Skin of body (tissue), 2 donors: Measurements from ENCODE around the gene LINS1. TPM values are rescaled to one million over a fixed set of nuclear protein-coding genes. Genes with fewer than 3 reads are reported as not detected.

Experiments
- DNase-seq: peaks from one replicate; lab custom pipeline; 2025; lab: John Stamatoyannopoulos, UW
- total RNA-seq: library from RNA; depleted of rRNA; stranded (reverse); fragments of >200 nt; gene quantifications from one replicate; pipeline ENCODE4 v1.2.3, GENCODE V29; 2014

The LINS1 gene, protein sequence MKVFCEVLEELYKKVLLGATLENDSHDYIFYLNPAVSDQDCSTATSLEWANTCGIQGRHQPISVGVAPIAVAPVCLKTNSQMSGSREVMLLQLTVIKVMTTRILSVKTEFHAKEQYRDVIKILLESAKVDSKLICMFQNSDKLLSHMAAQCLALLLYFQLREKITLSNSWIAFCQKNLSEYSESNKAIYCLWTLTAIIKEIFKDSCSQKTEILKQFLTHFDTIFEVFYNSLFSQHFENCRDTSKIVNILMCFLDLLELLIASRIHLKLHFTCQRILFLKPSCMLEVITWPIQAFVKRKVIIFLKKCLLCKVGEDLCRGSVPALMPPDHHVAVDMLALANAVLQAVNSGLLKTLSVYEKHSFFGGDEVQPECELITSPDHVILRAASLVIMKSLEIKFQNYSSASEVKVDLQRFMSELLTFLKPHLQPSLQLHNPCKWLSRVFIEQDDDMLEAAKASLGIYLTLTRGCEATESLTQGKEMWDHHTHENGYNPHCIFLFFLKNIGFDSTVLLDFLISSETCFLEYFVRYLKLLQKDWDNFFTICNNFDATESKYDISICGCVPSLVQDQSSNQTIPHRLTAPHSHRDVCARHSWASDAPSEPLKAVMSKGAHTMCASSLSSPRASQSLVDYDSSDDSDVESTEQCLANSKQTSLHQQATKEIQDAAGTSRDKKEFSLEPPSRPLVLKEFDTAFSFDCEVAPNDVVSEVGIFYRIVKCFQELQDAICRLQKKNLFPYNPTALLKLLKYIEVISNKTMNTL
- total RNA-seq = 19.6 TPM

DNA sequence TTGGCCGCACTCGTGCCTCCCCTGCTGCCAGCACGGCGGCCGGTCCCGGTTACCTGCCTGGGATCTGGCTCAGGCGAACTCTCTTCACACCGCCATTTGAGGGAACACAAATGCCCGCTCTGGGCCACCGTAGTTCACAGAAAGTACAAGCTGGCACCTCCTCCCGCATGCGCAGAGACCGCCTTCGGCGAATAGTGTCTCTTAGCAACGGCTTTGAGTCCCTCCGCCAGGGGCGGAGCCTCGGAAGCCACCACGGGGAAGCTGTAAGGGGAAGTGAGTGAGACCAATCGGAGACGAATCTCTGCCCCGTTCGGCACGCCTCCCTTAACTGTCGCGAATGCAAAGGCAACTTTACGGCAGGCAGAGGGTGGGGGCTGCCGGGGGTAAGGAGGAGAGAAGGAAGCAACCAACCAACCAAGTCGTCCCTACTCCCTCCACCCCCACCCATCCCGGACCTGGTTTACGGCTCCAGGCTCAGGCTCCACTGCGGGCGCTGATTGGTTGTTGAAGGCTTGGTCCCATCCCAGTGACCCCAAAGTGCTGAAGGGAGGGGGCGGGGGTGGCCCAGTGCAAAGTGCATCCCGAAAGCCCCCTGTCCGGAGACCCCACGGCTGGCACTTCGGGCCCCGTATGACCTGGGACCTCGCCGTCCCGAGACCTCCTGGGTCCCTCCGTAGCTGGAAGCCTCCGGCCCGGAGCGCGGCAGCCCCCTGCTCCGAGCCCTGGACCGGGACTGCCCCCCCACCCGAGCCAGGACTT, at the start of gene LINS1, which contains the start of gene ASB7:
LINS1 (minus strand) TSS at position 121 of the 759 bp plus-strand sequence. CDS start 21,342 bp downstream, outside the sequence.
ASB7 (plus strand) TSS at position 526 of the 759 bp plus-strand sequence. CDS start 9,628 bp downstream, outside the sequence.
- DNase-seq = peak; percentile 100

DNA sequence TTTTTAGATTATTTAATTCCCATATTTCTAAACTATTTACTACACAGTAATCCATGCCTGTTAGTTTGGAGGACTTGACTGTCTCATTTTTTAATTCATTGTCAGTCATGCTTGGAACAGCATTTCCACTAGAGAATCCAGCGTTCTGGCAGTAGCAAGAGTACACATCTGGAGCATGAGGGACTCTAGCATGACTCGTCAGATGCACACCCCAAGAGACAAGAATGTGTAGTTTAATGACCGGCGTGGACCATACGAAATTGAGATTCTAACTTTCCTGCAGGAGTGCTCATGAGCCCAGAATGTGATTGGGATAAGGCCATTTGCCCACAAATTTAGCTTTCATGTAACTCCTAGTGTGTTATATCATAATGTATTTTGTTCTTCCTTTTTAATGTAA, 49.3 kb upstream of the LINS1 start:
- peak; percentile 36 for DNase-seq

DNA sequence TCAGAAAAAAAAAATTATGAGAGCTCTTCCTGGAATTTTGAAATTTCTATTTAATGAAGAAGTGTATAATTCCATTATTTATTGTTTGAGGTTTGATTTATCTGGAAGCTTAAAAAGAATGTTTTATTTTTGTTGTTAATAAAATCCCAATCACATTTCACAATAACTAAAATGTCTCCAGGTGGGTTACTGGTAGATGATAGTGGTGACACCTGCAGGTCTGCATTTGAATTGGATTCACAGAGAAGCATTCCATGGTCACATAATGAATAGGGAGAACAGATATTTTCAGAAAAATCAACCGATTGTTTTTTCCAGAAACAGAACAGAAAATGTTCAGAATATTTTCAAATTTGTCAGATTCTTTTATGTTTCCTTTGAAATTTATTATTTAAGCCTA, 48.7 kb upstream of the LINS1 start:
- DNase-seq = no peak

DNA sequence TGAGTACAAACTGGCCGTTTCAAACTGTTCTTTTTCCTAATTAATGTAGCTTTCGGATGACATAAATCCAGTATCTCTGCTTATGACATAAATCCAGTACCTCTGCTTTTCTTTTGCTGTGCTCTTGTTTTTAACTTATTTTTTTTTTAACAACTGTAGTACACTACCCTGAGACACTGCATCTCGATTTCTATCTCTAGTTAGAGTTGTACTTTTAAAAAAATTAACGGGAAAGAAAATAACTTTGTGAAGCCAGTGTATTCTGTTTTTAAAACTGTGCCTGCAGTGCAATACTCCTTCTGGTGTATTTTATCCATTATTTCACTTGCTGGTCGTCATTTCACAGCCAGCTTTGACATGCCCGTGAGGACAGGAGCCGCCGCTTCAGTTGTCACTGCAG, 47.0 kb upstream of the LINS1 start:
- no peak for DNase-seq

DNA sequence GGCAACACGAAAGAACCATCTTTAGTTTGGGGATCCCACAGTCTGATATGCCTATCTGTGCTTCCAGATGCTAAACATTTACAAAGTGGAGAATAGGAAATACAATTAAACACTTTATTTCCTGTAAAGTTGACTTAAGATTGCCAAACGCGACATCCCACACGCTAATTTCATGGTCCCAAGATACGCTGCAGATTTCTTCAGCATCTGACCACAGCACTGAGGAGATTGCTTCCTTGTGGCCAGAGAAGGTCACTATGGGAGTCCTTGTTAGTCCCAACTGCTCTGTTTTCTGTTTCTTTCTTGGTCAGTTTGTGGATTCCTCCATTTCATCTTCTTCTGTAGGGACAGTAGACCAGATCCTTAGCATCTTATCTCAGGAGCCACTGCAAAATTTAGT, 43.7 kb upstream of the LINS1 start:
- DNase-seq = no peak

DNA sequence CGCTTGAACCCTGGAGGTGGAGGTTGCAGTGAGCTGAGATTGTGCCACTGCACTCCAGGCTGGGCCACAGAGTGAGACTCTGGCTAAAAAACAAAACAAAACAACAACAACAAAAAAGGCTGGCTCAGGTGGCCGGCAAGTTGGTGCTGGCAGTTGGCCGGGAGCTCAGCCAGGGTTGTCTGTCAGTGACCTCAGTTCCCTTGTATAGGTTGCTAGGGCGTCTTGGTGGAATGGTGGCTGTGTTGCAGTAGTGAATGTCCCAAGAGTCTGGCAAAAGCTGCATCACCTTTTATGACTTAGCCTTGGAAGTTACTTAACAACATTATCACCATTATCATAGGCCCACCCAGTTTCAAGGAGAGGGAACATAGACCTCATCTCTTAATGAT, 41.0 kb upstream of the LINS1 start:
- no peak for DNase-seq

DNA sequence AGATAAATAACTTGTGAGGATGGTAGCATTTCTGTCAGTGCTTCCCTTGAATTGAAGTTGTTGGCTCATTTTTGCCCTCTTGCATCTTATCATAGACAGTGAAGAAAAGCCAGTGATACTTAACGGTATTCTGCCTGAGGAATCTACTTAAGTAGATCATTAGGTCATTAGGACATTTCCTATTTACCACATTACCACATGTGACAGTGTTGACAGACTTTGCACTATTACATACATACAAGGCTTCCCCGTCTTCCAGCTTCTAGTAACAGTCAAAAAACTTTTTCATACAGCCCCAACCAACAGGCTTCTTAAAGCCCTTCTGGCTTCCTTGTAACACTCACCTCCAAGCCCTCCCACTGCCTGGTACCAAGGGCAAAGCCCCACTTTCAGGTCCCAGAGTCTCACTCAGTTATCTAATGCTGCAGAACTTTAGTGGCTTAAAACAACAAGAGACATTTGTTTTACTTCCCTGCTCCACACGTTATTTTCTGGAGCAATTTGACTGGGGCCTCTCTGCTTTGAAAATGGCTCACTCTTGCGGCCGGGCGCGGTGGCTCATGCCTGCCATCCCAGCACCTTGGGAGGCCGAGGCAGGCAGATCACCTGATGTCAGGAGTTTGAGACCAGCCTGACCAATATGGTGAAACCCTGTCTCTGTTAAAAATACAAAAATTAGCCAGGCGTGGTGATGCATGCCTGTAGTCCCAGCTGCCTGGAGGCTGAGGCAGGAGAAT, 40.4 kb upstream of the LINS1 start:
- no peak for DNase-seq

DNA sequence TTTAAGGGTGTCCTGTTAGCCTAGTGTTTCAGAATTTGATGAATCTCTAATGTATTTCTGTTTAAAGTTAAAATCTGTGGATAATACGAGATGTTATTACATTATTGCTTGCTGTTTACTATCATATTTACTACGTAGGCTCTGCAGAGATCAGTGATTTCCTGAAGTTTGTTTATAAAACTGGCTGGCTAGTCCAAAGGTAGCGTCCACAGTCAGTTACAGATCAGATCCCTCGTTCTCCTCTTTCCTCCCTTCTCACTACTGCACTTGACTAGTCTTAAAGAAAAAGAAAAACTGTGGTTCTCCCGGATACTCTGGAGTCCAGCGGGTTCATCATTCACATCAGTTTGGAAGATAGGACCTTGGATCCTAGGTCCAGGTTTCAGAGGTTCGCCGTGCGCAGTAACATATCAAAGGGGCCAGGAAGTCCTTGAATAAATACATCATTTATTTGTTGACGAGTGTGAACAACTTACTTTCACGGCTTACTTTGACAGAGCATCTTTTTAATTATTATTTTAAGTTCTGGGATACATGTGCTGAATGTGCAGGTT, 36.3 kb upstream of the LINS1 start:
- DNase-seq = no peak

DNA sequence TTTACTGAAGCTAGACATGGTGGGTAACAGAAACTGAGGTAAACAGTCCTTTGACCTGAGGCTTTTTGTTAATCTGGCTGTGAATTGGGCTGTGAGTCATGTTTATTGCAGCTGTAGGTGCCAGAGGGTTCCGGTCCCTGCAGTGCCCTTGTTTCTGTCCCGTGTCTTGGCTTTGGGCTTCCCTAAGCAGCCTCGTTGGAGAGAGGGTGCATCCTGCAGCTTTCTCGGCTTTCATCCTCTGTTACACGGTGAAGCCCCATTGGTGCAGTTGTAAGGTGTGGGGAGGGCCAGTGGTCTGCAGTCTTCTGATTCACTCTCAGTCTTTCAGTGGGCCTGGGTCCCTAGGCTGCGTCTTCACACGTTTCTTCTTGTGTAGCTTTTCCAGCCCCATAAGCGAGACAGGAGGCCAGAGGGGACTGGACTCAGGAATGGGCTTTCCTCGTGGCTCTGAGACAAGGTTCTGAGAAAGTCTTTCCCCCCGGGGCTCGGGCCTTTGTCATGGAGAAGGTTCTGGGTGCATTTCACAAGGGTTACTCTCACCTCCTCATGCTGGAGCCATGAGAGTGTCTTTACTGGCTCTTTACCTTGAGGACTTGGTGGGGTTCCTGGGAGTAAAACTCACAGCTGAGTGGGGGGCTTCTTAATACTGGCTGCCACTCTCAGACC, 33.6 kb upstream of the LINS1 start:
- DNase-seq = no peak

DNA sequence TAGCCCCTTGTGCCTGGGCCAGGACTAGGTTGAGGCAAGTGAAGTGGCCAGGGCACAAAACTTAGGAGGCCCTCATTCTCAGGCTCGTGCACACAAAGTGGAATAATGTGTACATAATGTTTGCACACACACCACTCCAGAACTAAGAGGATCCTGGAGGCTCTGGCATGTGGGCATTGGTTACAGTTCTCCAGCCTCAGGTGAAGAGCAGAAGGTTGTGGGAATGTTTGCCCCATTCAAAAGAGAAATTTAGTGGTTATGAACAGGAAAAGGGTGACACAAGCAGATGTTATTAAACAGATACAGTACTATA, 31.7 kb upstream of the LINS1 start:
- no peak for DNase-seq

DNA sequence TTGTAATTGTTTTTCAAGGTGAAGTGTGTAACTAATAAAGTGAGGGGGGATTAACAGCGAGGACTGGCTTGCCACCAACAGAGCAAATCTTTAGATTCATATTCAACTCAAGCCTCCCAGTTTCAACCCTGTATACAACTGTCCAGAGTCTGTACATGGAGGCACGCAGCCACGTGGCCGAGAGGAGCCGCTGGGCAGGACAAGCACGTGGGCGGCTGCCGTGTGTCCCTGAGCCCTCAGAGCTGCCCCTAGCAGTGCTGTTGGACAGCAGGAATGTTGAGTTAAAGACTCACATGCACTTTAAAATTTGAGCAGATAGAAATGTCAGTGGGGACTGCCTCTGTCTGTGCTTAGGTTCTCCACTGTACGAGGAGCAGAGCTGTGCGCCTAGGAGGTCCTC, 29.8 kb upstream of the LINS1 start:
- no peak for DNase-seq

DNA sequence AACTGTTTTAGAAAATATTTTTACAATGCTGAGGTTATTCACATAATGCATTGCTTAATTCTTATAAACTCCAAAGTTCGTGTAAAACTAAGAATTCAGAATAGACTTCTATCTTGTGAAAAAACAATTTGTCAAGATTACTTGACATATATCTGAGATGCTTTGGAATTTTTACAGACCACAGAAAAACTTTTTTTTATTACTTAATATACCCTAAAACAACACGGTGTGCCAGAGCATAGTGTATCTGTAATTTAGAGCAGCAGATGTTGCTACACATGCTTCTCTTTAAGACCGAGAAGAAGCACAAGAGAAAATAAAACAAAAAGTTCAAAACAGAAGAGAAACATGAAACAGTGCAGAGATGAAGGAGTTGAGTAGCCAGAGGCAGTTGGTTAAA, 26.8 kb upstream of the LINS1 start:
- peak; percentile 50 for DNase-seq

DNA sequence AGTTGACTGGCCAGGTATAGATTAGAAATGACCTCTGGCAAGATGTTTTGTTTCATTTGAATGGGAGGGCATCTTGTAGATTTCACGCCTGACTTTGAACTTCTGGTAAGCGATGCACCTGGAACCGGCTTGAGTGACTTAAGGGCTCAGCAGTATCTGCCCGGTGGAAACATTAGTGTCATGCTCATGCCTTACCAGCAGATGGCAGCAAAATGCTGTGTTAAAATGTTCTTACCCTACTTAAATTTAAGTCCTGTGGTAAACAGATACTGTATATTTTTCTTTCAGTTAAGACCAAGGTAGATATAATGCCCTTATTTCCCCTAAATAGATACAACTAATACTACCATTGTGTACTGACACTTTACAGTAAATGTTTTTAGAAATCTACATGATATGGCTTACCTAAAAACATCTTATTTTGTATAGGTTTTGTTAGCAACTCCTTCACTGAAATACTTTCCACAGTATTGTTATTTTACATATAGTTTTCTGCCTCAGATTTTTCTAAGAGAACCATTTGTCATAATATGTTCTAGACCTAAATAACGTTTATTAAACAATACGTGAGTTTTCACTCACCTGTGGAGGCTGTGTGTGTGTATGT, 25.9 kb upstream of the LINS1 start:
- peak; percentile 71 for DNase-seq

DNA sequence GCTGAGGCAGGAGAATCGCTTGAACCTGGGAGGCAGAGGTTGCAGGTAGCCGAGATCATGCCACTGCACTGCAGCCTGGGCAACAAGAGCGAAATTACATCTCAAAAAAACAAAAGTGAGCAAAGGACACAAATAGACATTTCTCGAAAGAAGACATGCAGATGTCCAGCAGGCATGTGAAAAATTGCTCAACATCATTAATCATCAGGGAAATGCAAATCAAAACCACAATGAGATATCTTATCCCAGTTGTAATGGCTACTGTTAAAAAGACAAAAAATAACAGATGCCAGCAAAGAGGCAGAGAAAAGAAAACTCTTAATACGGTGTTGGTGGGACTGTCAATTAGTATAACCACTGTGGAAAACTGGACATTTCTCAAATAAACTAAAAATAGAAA, 21.3 kb upstream of the LINS1 start:
- no peak for DNase-seq

DNA sequence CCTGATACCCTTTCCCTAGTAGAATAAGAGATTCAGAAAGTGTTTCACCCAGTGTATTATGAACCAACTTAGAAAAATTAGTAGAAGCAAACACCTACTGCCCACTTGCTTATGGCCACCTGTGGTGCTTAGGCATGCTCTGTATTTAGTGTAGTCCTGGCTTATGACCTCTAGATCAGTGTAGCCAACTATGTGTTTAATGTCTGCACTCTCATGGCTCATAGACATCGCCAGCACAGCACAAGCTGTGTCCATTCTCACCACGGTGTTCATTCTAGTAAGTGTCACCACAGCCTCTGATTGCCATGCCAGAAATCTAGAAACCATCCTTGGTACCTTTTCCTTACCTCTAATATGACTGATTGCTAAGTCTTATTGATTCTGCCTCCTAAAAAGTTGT, 14.7 kb upstream of the LINS1 start:
- no peak for DNase-seq

DNA sequence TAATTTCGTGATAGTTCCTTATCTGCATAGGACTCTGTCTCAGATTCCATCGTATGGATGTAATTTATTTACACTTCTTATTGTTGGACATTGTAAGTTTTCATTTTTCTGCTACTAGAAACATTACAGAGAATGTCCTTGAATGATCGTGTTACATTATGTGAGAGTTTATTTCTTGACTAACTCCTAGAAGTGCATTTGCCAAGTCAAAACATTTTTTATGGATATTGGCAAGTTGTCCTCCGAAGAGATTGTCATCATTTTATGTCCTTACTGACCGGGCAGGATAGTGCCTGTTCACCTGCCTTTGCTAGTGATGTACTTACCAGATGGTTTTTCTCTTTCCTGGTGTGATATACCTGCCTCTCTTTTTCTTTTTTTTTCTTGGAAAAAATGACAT, 13.8 kb upstream of the LINS1 start:
- DNase-seq = no peak

DNA sequence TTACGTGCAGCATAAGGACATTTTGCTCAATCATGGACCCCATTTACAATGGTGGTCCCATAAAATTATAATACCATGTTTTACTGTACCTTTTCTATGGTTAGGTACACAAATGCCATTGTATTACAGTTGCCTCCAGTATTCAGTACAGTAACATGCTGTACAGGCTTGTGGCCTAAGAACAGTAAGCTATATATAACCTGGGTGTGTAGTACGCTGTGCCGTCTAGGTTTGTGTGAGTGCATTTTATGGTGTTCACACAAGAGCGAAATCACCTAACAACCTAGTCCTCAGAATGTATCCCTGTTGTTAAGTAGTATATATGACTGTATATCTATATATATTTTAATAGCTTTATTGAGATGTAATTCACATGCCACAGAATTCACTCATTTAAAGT, 12.9 kb upstream of the LINS1 start:
- DNase-seq = no peak

DNA sequence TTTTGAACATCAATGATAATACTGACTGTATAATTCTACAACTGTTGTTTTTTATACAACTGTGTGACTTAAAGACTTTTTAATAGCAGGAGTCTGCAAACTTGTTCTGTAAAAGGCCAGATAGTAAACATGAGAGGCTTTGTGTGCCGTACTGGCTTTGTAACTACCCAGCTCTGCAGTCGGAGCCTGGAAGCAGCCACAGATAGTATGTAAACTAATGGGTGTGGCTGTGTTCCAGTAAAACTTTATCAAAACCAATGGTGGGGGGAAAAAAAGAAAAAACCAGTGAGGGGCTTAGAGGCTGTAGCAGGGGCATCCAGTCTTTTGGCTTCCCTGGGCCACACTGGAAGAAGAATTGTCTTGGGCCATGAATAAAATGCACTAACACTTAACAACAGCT, 12.4 kb upstream of the LINS1 start:
- no peak for DNase-seq

DNA sequence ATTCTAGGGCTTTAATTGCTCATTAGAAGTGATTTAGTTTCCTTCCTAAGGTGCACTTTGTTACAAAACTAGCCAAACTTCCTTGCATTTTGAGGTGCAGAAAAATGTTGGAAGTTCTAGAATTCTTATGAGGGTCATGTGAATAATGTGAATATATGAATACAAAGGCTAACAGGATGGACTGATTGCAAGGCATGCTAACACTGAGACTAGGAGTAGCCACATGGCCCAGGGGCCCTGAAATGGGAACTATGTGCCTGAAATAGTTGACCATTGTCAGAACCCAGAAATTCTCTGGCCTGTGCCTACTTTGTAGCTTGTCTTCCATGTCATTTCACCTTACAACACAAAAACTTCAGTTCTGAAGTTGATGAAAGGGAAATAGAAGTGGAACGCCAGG, 11.2 kb upstream of the LINS1 start:
- DNase-seq = no peak

DNA sequence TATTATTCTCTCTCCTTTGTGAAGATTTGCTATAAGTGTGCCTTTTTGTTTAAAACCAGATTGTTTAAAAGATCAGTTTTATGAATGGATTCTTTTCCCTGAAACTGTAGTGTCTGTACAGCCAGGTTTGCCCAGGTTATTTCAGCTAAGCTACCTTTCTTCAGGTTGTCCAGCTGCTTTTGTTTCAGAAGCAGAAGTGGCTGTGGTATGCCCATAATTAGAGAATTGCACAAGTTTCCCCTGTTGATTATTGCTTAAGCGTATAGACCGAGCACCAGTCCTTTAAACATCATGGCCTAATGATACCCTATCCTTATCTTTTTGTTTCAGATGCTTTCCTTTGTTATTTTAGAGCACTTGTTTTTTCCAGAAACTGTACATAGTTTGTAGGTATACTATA, 10.6 kb upstream of the LINS1 start:
- no peak for DNase-seq
